Measurements from ENCODE around the gene ANKS1A. TPM values are rescaled to one million over a fixed set of nuclear protein-coding genes. Genes with fewer than 3 reads are reported as not detected.
A peak's percentile ranks its signal among the peaks of the same experiment; 100 is the strongest.

The ANKS1A gene
- total RNA-seq, 1 experiment from 2014 or later, result 26.5 TPM

- Histone ChIP-seq H3K9ac (ENCODE audit: extremely low read depth, insufficient read length, low read length) (no peak overlapping the region), H2BK120ac (ENCODE audit: low read depth, low read length, poor library complexity, severe bottlenecking) (no peak overlapping the region), H3T11ph (ENCODE audit: low read length) (no peak overlapping the region), H3K4me2 (ENCODE audit: insufficient read depth, insufficient read length, low read length) (no peak overlapping the region), H3K23ac (ENCODE audit: insufficient read length, low read depth, low read length) (no peak overlapping the region), H4K20me1 (ENCODE audit: control insufficient read depth, insufficient read depth, insufficient read length) (no peaks in the 10 kb centered on the region), H2AK5ac (ENCODE audit: insufficient read length, low read length) (no peak overlapping the region), H4K8ac (replicated peaks; ENCODE audit: insufficient read length, low read depth, low read length) (no peak overlapping the region), H2BK5ac (ENCODE audit: insufficient read length, low read length) (no peak overlapping the region), H3K23me2 (ENCODE audit: insufficient read length, low read depth, low read length, poor library complexity, severe bottlenecking) (no peaks in the 10 kb centered on the region), H4K5ac (ENCODE audit: insufficient read length, low read depth, low read length) (no peak overlapping the region), H3K4ac (ENCODE audit: low read depth, low read length) (no peak overlapping the region), H2BK15ac (ENCODE audit: low read depth, low read length) (no peak overlapping the region), H2BK12ac (ENCODE audit: insufficient read length, low read depth, low read length) (no peak overlapping the region), H3K27me3 (ENCODE audit: insufficient read depth, low read length) (no peaks in the 10 kb centered on the region), H4K91ac (ENCODE audit: insufficient read length, low read depth, low read length) (no peak overlapping the region), H2AFZ (ENCODE audit: low read length) (no peak overlapping the region), H3K9me3 (ENCODE audit: control insufficient read depth, low read depth, low read length) (no peaks in the 10 kb centered on the region), H3K79me1 (ENCODE audit: insufficient read depth, low read depth, low read length, poor library complexity, severe bottlenecking) (no peaks in the 10 kb centered on the region), H2BK20ac (ENCODE audit: low read depth, low read length, poor library complexity, severe bottlenecking) (no peak overlapping the region), H3K56ac (ENCODE audit: insufficient read length, low read depth, low read length) (no peak overlapping the region), H3K4me1 (ENCODE audit: insufficient read depth, low read length) (peaks cover 28% of the 10 kb centered on the region), H3K18ac (ENCODE audit: insufficient read length, low read depth, low read length) (peak overlapping the region; percentile 30), H3K14ac (ENCODE audit: insufficient read depth, low read length) (peak overlapping the region; percentile 55), H3K79me2 (ENCODE audit: insufficient read depth, low read length) (no peaks in the 10 kb centered on the region), H3K27ac (ENCODE audit: insufficient read length, low read depth, low read length) (peak overlapping the region; percentile 27)
- DNase-seq, result peak; percentile 61
- Mint-ChIP-seq H3K27me3 (ENCODE audit: low read depth) (no peaks in the 10 kb centered on the region), H3K4me3 (peak overlapping the region in 1 of 2 experiments; percentile 52; a peak in 3 of 5 replicates), H3K4me1 (peaks cover 5% of the 10 kb centered on the region in 2 experiments), H3K27ac (peak overlapping the region; percentile 70 to 99 (median 95)), H3K36me3 (ENCODE audit: insufficient read depth in 1 of 3, low read depth in 3 of 3) (peaks cover 2 to 14% (median 11%) of the 10 kb centered on the region in 3 experiments; a peak in 4 of 7 replicates), H3K9me3 (no peaks in the 10 kb centered on the region)
- TF ChIP-seq, protein P1, sequence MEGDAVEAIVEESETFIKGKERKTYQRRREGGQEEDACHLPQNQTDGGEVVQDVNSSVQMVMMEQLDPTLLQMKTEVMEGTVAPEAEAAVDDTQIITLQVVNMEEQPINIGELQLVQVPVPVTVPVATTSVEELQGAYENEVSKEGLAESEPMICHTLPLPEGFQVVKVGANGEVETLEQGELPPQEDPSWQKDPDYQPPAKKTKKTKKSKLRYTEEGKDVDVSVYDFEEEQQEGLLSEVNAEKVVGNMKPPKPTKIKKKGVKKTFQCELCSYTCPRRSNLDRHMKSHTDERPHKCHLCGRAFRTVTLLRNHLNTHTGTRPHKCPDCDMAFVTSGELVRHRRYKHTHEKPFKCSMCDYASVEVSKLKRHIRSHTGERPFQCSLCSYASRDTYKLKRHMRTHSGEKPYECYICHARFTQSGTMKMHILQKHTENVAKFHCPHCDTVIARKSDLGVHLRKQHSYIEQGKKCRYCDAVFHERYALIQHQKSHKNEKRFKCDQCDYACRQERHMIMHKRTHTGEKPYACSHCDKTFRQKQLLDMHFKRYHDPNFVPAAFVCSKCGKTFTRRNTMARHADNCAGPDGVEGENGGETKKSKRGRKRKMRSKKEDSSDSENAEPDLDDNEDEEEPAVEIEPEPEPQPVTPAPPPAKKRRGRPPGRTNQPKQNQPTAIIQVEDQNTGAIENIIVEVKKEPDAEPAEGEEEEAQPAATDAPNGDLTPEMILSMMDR (conservative IDR thresholded peaks at IDR 0.05), result peak; percentile 8; the same call in 1 of the 3 replicates
- WGBS (ENCODE audit: extremely low coverage, insufficient read length, low lambda C conversion rate), result no CpG with 5 or more reads among the region's 16 CpGs
Measured at GRCh38 chr6:35044145-35044745, 155.2 kb downstream of the ANKS1A start.

All from H9 (cell line).